Measurements from ENCODE around the gene DHX34. TPM values are rescaled to one million over a fixed set of nuclear protein-coding genes. Genes with fewer than 3 reads are reported as not detected.
"Not testable (repeated sequence)": the region's sequence is repeated elsewhere in the genome, so short reads cannot be mapped to it uniquely, and the experiment has no call there.

The DHX34 gene
- total and polyA plus RNA-seq, 4 experiments from 2014 or later, result 1.7 to 27.3 (median 17.0) TPM

DNA sequence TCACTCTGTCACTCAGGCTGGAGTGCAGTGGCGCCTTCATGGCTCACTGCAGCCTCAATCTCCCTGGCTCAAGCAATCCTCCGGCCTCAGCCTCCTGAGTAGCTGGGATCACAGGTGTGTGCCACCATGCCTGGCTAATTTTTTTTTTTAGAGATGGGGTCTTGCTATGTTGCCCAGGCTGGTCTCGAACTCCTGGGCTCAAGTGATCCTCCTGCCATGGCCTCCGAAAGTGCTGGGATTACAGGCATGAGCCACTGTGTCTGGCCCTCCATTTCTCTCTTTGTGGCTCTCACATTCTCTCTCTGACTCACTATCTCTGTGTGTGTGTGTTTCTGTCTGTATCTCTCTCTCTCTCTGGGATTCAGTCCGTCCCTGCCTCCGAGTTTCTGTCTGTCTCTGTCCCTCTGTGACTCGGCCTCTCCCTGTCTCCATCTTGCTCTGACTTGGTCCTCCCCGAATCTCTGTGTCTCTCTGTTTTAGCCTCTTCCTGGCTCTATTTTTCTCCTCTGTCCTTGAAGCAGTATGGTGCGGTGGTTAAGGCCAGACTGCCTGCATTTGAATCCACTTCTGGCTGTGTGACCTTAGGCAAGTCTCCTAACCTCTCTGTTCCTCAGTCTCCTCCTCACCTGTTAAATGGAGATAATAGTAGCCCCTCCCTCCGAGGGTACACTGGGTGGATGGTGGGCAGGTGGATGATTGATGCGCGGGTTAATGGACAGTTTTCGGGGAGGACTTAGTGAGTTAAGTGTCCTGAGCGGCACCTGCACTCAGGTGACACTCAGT lies 59.2 kb downstream of the DHX34 start:
- ChIA-PET CTCF (ENCODE audit: partially characterized antibody) (no interaction called here), POLR2A (ENCODE audit: partially characterized antibody) (no interaction called here)
- intact Hi-C loops (cut with micrococcal nuclease), result no loop called here
- Histone ChIP-seq H3K27ac (ENCODE audit: low read depth, low read length) (no peak overlapping the region), H3K27me3 (ENCODE audit: insufficient read depth, low read length) (peaks cover 10% of the 10 kb centered on the region), H3K36me3 (ENCODE audit: insufficient read depth, low read length) (no peaks in the 10 kb centered on the region), H3K4me3 (ENCODE audit: low read length in 2 of 2) (no peak overlapping the region), H3K9me3 (ENCODE audit: control insufficient read depth in 1 of 2, low read length in 2 of 2) (no peaks in the 10 kb centered on the region), H3K4me1 (ENCODE audit: insufficient read depth, low read length) (no peaks in the 10 kb centered on the region)
- no peak for DNase-seq
- Mint-ChIP-seq H3K36me3 (peaks cover 0 to 4% of the 10 kb centered on the region in 2 donors), H3K9me3 (peaks cover 0 to 2% (median under 1%) of the 10 kb centered on the region in 8 donors), H3K27ac (peak overlapping the region in 1 of 7 donors; percentile 52), H3K4me3 (no peak overlapping the region), H3K4me1 (peaks cover 0 to 3% (median 1%) of the 10 kb centered on the region in 4 donors), H3K27me3 (peaks cover 37 to 44% of the 10 kb centered on the region in 2 donors)

GRCh38 chr19:47411101-47411500 lies 62.0 kb downstream of the DHX34 start:
- ChIA-PET POLR2A (ENCODE audit: partially characterized antibody) (no interaction called here), CTCF (ENCODE audit: partially characterized antibody) (interaction anchor here (0.8 kb wide), 1 partner anchor 20 kb away, joined by 3 read pairs; no protein-coding TSS in a partner anchor)
- Mint-ChIP-seq H3K4me1 (peaks cover 0 to 4% (median 2%) of the 10 kb centered on the region in 4 donors), H3K27ac (no peak overlapping the region), H3K4me3 (no peak overlapping the region), H3K36me3 (peaks cover 0 to under 1% of the 10 kb centered on the region in 2 donors), H3K27me3 (peaks cover 28 to 37% of the 10 kb centered on the region in 2 donors), H3K9me3 (peaks cover 0 to 2% (median 0%) of the 10 kb centered on the region in 8 donors)
- no peaks in the 10 kb centered on the region for H3K9me3 ChIP-seq (ENCODE audit: control insufficient read depth in 1 of 2, low read length in 2 of 2)
- H3K4me3 ChIP-seq (ENCODE audit: low read length in 2 of 2), result no peak overlapping the region
- no peak overlapping the region for H3K27ac ChIP-seq (ENCODE audit: low read depth, low read length)
- H3K27me3 ChIP-seq (ENCODE audit: insufficient read depth, low read length), result peaks cover 7% of the 10 kb centered on the region
- no peaks in the 10 kb centered on the region for H3K36me3 ChIP-seq (ENCODE audit: insufficient read depth, low read length)
- DNase-seq, result no peak
- intact Hi-C loops (cut with micrococcal nuclease), result no loop called here
- no peaks in the 10 kb centered on the region for H3K4me1 ChIP-seq (ENCODE audit: insufficient read depth, low read length)

DNA sequence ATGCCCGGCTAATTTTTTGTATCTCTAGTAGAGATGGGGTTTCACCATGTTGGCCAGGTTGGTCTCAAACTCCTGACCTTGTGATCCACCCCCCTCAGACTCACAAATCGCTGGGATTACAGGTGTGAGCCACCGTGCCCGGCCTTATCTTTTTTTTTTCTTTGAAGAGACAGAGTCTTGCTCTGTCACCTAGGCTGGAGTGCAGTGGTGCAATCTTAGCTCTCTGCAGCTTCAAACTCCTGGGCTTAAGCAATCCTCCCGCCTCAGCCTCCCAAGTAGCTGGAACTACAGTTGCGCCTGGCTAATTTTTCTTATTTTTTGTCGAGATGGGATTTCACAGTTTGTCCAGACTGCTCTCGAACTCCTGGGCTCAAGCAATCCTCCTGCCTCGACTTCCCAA lies 62.6 kb downstream of the DHX34 start:
- H3K9me3 ChIP-seq (ENCODE audit: control insufficient read depth in 1 of 2, low read length in 2 of 2); H3K4me1 ChIP-seq (ENCODE audit: insufficient read depth, low read length); H3K36me3 Mint-ChIP-seq; H3K27ac ChIP-seq (ENCODE audit: low read depth, low read length); POLR2A ChIA-PET (ENCODE audit: partially characterized antibody); DNase-seq; H3K27me3 ChIP-seq (ENCODE audit: insufficient read depth, low read length); H3K4me3 ChIP-seq (ENCODE audit: low read length in 2 of 2); H3K36me3 ChIP-seq (ENCODE audit: insufficient read depth, low read length); H3K27ac Mint-ChIP-seq; H3K9me3 Mint-ChIP-seq; H3K4me1 Mint-ChIP-seq; intact Hi-C loops (cut with micrococcal nuclease); H3K4me3 Mint-ChIP-seq: not testable (repeated sequence)
- H3K27me3 Mint-ChIP-seq, result peaks cover 24 to 35% of the 10 kb centered on the region in 2 donors
- CTCF ChIA-PET (ENCODE audit: partially characterized antibody), result interaction anchor here (0.8 kb wide), 1 partner anchor 21 kb away, joined by 3 read pairs; no protein-coding TSS in a partner anchor

DNA sequence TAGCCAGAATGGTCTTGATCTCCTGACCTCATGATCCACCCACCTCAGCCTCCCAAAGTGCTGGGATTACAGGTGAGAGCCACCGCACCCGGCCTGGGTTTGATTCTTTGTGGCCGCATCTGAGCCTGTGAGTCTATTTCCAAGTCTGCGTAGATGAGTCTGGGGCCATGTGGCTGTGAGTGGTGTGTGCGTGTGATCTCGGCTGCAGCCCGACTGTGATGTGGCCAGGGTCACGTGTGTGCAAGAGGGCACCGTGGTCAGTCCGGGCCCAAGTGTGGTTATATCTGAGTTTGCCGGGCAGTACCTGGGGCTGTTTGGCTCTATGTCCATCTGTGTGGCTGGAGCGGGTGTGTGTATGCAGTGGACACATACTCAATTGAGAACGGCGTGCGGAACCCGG lies 64.8 kb downstream of the DHX34 start:
- H3K4me1 ChIP-seq (ENCODE audit: insufficient read depth, low read length), result peaks cover 18% of the 10 kb centered on the region
- H3K9me3 ChIP-seq (ENCODE audit: control insufficient read depth in 1 of 2, low read length in 2 of 2), result no peaks in the 10 kb centered on the region
- intact Hi-C loops (cut with micrococcal nuclease), result no loop called here
- CTCF ChIA-PET (ENCODE audit: partially characterized antibody), result no interaction called here
- POLR2A ChIA-PET (ENCODE audit: partially characterized antibody), result no interaction called here
- H3K36me3 ChIP-seq (ENCODE audit: insufficient read depth, low read length), result no peaks in the 10 kb centered on the region
- Mint-ChIP-seq H3K4me3 (no peak overlapping the region), H3K27ac (no peak overlapping the region), H3K27me3 (peaks cover 26 to 37% of the 10 kb centered on the region in 2 donors), H3K4me1 (peaks cover 12 to 21% (median 14%) of the 10 kb centered on the region in 4 donors), H3K36me3 (no peaks in the 10 kb centered on the region), H3K9me3 (no peaks in the 10 kb centered on the region)
- H3K27ac ChIP-seq (ENCODE audit: low read depth, low read length), result no peak overlapping the region
- peaks cover 10% of the 10 kb centered on the region for H3K27me3 ChIP-seq (ENCODE audit: insufficient read depth, low read length)
- no peak for DNase-seq
- H3K4me3 ChIP-seq (ENCODE audit: low read length in 2 of 2), result no peak overlapping the region

DNA sequence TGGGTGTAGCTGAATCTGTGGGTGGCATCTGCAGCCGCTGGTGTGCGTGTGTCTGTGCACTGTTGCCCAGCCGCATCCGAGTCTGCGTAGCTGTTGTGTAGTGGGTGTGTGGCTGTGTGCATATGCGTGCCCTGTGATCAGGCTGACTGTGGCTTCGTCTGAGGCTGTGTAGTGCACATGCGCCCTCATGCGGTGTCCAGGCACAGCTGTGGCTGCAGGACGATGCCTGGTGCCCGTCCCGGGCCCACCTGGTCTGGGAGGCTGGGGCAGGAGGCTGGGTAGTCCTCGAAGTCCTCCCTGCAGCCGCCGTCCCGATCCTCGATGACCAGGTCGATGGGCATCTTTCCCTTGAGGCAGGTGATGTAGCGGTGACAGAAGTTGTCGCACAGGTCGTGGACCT lies 65.4 kb downstream of the DHX34 start:
- Mint-ChIP-seq H3K9me3 (no peaks in the 10 kb centered on the region), H3K36me3 (no peaks in the 10 kb centered on the region), H3K27me3 (peaks cover 24 to 32% of the 10 kb centered on the region in 2 donors), H3K4me1 (peaks cover 12 to 21% (median 14%) of the 10 kb centered on the region in 4 donors), H3K4me3 (peak overlapping the region in 1 of 8 donors; percentile 34), H3K27ac (no peak overlapping the region)
- ChIA-PET POLR2A (ENCODE audit: partially characterized antibody) (no interaction called here), CTCF (ENCODE audit: partially characterized antibody) (no interaction called here)
- Histone ChIP-seq H3K36me3 (ENCODE audit: insufficient read depth, low read length) (no peaks in the 10 kb centered on the region), H3K4me3 (ENCODE audit: low read length in 2 of 2) (no peak overlapping the region), H3K27me3 (ENCODE audit: insufficient read depth, low read length) (peaks cover 12% of the 10 kb centered on the region), H3K9me3 (ENCODE audit: control insufficient read depth in 1 of 2, low read length in 2 of 2) (no peaks in the 10 kb centered on the region), H3K4me1 (ENCODE audit: insufficient read depth, low read length) (peaks cover 18% of the 10 kb centered on the region), H3K27ac (ENCODE audit: low read depth, low read length) (no peak overlapping the region)
- no peak for DNase-seq
- intact Hi-C loops (cut with micrococcal nuclease), result no loop called here

DNA sequence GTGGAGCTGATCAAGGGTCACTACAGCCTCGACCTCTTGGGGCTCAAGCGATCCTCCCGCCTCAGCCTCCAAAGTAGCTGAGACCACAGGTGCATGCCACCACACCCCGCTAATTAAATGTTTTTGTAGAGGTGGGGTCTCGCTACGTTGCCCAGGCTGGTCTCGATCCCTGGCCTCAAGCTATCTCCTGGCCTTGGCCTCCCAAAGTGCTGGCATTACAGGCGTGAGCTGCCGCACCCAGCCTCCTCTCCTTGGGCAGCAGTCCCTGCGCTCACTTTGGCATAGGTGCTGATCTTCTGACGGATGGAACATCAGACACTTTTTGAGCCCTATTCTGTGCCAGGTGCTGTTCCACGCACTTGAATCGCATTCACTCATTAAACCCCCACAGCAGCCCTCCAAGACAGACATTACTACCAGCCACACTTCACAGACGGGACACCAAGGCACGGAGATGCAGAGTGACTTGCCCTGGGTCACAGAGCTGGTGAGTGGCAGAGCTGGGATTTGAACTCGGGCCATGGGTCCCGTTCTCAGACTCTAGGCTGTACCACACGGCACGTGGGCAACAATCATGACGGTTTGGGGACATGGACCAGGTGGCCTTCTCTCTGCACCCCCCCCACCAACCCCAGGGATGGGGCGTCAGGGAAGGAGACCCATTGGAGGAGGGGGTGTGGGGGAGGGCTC lies 67.0 kb downstream of the DHX34 start:
- Mint-ChIP-seq H3K27me3 (peaks cover 36 to 41% of the 10 kb centered on the region in 2 donors), H3K4me3 (peak overlapping the region in 2 of 8 donors; percentile 27 to 57), H3K9me3 (no peaks in the 10 kb centered on the region), H3K27ac (peak overlapping the region in 1 of 7 donors; percentile 30), H3K4me1 (peaks cover 19 to 36% (median 26%) of the 10 kb centered on the region in 4 donors), H3K36me3 (no peaks in the 10 kb centered on the region)
- no peak for DNase-seq
- Histone ChIP-seq H3K27ac (ENCODE audit: low read depth, low read length) (no peak overlapping the region), H3K4me1 (ENCODE audit: insufficient read depth, low read length) (peaks cover 33% of the 10 kb centered on the region), H3K4me3 (ENCODE audit: low read length in 2 of 2) (no peak overlapping the region), H3K9me3 (ENCODE audit: control insufficient read depth in 1 of 2, low read length in 2 of 2) (no peaks in the 10 kb centered on the region), H3K27me3 (ENCODE audit: insufficient read depth, low read length) (peaks cover 28% of the 10 kb centered on the region), H3K36me3 (ENCODE audit: insufficient read depth, low read length) (no peaks in the 10 kb centered on the region)
- POLR2A ChIA-PET (ENCODE audit: partially characterized antibody), result no interaction called here
- intact Hi-C loops (cut with micrococcal nuclease), result no loop called here
- CTCF ChIA-PET (ENCODE audit: partially characterized antibody), result no interaction called here

- H3K36me3 Mint-ChIP-seq, result no peaks in the 10 kb centered on the region
- H3K9me3 Mint-ChIP-seq, result no peaks in the 10 kb centered on the region
- no peak overlapping the region for H3K4me3 ChIP-seq (ENCODE audit: low read length in 2 of 2)
- H3K27me3 Mint-ChIP-seq, result peaks cover 40 to 46% of the 10 kb centered on the region in 2 donors
- H3K4me1 Mint-ChIP-seq, result peaks cover 22 to 41% (median 30%) of the 10 kb centered on the region in 4 donors
- no peaks in the 10 kb centered on the region for H3K36me3 ChIP-seq (ENCODE audit: insufficient read depth, low read length)
- ChIA-PET POLR2A (ENCODE audit: partially characterized antibody) (no interaction called here), CTCF (ENCODE audit: partially characterized antibody) (no interaction called here)
- peaks cover 34% of the 10 kb centered on the region for H3K27me3 ChIP-seq (ENCODE audit: insufficient read depth, low read length)
- no peaks in the 10 kb centered on the region for H3K9me3 ChIP-seq (ENCODE audit: control insufficient read depth in 1 of 2, low read length in 2 of 2)
- no peak for DNase-seq
- H3K27ac ChIP-seq (ENCODE audit: low read depth, low read length), result no peak overlapping the region
- H3K4me1 ChIP-seq (ENCODE audit: insufficient read depth, low read length), result peaks cover 39% of the 10 kb centered on the region
- peak overlapping the region in 1 of 8 donors; percentile 7 for H3K4me3 Mint-ChIP-seq
- peak overlapping the region in 1 of 7 donors; percentile 83 for H3K27ac Mint-ChIP-seq
- intact Hi-C loops (cut with micrococcal nuclease), result no loop called here
Observed at GRCh38 chr19:47416643-47416985, 67.5 kb downstream of the DHX34 start.
